LNCaP clone FGC (cell line): ENCODE measurements around the gene BIRC5.

Experiments
- DNase-seq: peaks from one replicate; pipeline ENCODE4 v3.0.0-alpha.2; 2011; ENCODE audit warnings: low read depth
- H3K4me3 ChIP-seq: 2 replicates; pipeline ENCODE4 v1.5.1; 2011; ENCODE audit warnings: mild to moderate bottlenecking, low read depth, low read length, control low read depth
- CTCF ChIP-seq: IDR thresholded peaks from 2 replicates; pipeline ENCODE4 v1.5.1; 2012; ENCODE audit warnings: mild to moderate bottlenecking; ENCODE audit not compliant: control insufficient read depth, insufficient read depth; ENCODE audit errors: extremely low read depth

The BIRC5 gene

DNA sequence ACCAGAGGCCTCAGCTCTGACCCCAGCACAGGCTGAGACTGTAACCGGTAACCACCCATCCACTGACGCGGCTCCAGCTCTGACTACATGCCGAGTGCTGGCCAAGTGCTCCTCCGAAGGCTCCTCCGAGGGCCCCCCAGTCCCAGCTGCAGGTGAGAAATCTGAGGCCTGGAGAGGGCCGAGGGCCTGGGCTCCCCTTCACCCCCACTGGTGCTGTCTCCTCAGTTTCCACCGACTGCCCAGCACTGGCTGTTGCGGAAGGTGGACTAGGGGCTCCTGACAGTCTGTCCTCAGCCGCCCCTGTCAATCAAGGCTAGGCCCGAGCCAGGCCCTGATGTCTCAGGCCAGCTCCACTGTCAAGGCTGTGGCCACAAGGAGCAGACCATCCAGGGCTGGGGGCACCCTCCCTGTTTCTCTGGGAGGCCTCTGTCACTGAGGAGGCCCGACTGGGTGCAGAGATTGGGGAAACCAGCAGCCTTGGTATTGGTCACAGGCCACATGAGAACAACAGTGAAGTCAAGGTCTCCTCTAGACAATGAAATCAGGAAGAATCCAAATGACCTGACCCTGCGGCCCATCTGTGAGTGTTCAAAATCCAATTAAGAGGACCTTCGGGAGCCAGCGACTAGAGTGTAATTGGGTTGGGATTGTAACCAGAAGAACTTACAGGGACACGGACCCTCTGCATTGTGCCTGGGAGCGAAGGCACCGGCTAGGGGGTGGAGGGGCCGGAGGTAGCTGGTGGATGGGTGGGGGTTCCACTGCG, 22.5 kb downstream of the BIRC5 start:
- no peak for DNase-seq
- no peak for TF ChIP-seq CTCF
- H3K4me3 ChIP-seq, result no peak overlapping the region

- no peak overlapping the region for H3K4me3 ChIP-seq
- TF ChIP-seq CTCF, result no peak
- no peak for DNase-seq
Measured at GRCh38 chr17:78237401-78238012, 23.5 kb downstream of the BIRC5 start.

DNA sequence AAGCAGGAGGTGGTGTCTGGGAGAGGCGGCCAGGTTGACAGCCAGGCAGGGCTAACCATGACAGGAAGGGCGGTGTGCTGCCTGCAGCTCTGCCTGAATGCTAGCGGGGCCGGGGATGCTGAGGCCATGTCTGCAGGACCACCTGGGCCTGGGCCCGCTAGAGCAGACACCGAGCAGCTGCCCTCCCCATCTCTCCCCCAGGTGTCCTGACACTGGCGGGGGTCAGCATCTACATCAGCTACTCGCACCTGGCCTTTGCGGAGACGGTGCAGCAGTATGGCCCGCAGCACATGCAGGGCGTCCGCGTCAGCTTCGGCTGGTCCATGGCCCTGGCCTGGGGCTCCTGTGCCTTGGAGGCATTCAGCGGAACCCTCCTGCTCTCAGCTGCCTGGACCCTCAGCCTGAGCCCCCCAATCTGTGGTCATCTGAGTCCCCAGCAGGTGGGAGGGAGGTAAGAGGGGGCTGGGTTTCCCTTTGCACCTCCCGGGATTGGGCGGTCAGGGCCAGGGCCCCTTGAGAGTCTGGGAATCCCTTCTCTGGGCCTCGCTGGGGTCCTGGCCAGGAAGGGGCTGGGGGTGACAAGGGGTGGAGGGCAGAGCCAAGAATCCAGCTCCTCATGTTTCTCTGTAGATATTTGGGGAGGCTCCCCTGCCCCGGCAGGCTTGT, 24.9 kb downstream of the BIRC5 start:
- TF ChIP-seq CTCF, result no peak
- no peak overlapping the region for H3K4me3 ChIP-seq
- DNase-seq, result no peak

DNA sequence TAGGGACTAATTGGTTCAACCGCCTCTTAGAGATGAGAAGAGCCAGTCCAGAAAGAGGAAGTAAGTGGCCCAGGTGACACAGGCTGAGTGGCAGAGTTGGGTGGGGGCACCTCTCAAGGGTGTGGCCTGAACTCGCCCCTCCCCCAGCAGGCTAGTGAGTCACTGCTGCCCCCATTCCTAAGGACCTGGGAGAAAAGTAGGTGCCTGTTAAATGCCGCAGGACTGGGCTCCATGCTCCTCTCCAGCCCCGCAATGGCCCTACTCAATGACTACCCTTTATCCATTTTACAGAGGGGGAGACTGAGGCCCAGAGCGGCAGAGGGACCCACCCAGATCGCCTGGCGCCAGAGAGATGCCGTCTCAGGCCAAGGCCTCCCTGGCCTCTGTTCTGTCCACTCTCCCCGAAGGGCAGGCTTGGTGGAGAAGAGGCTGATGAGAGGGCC, 25.5 kb downstream of the BIRC5 start:
- no peak for DNase-seq
- H3K4me3 ChIP-seq, result no peak overlapping the region
- TF ChIP-seq CTCF, result no peak

GRCh38 chr17:78240012-78240655, 26.1 kb downstream of the BIRC5 start:
- no peak for TF ChIP-seq CTCF
- DNase-seq, result no peak

GRCh38 chr17:78240839-78241238, 26.8 kb downstream of the BIRC5 start:
- TF ChIP-seq CTCF, result no peak

More at GRCh38 chr17:78240012-78240655, 26.1 kb downstream of the BIRC5 start:
- H3K4me3 ChIP-seq, result no peak overlapping the region

More at GRCh38 chr17:78240839-78241238, 26.8 kb downstream of the BIRC5 start:
- H3K4me3 ChIP-seq, result no peak overlapping the region
- no peak for DNase-seq
